PFSK-1 (cell line): ENCODE measurements around the gene MAPT.

Experiments
- FOXP2 ChIP-seq: optimal IDR thresholded peaks from 2 replicates; pipeline ENCODE3; 2011; ENCODE audit warnings: borderline replicate concordance, control low read depth, inconsistent platforms; ENCODE audit not compliant: insufficient read depth; ENCODE audit errors: extremely low read length, extremely low read depth
- POLR2AphosphoS5 ChIP-seq: IDR thresholded peaks from 2 replicates; pipeline ENCODE4 v1.6.1; 2012; ENCODE audit warnings: low read depth, mild to moderate bottlenecking, control low read depth, low read length, moderate library complexity
- SIN3A ChIP-seq: IDR thresholded peaks from 2 replicates; pipeline ENCODE4 v1.6.1; 2012; ENCODE audit warnings: mild to moderate bottlenecking, low read length, moderate library complexity, borderline replicate concordance; ENCODE audit not compliant: insufficient read depth
- TAF1 ChIP-seq: IDR thresholded peaks from 2 replicates; pipeline ENCODE4 v1.6.1; 2012; ENCODE audit warnings: low read length, control low read depth, borderline replicate concordance; ENCODE audit not compliant: insufficient read depth
- TF ChIP-seq, protein P1 (sequence below), 2 experiments: IDR thresholded peaks; 2 replicates each; pipeline versions ENCODE4 v1.6.1 to v1.8.0; 2011 to 2012; ENCODE audit warnings: low read depth in 2 of 2, low read length in 2 of 2, control low read depth in 1 of 2, inconsistent platforms in 1 of 2, mild to moderate bottlenecking in 1 of 2, moderate library complexity in 1 of 2; ENCODE audit not compliant: insufficient read depth in 1 of 2

Gene MAPT

GRCh38 chr17:46026166-46027047 lies 132.1 kb downstream of the MAPT start:
- TF ChIP-seq, protein P1, sequence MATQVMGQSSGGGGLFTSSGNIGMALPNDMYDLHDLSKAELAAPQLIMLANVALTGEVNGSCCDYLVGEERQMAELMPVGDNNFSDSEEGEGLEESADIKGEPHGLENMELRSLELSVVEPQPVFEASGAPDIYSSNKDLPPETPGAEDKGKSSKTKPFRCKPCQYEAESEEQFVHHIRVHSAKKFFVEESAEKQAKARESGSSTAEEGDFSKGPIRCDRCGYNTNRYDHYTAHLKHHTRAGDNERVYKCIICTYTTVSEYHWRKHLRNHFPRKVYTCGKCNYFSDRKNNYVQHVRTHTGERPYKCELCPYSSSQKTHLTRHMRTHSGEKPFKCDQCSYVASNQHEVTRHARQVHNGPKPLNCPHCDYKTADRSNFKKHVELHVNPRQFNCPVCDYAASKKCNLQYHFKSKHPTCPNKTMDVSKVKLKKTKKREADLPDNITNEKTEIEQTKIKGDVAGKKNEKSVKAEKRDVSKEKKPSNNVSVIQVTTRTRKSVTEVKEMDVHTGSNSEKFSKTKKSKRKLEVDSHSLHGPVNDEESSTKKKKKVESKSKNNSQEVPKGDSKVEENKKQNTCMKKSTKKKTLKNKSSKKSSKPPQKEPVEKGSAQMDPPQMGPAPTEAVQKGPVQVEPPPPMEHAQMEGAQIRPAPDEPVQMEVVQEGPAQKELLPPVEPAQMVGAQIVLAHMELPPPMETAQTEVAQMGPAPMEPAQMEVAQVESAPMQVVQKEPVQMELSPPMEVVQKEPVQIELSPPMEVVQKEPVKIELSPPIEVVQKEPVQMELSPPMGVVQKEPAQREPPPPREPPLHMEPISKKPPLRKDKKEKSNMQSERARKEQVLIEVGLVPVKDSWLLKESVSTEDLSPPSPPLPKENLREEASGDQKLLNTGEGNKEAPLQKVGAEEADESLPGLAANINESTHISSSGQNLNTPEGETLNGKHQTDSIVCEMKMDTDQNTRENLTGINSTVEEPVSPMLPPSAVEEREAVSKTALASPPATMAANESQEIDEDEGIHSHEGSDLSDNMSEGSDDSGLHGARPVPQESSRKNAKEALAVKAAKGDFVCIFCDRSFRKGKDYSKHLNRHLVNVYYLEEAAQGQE (IDR thresholded peaks at IDR 0.05; ENCODE audit: insufficient read depth in 1 of 2, low read depth in 2 of 2, low read length in 2 of 2): no peak
- TF ChIP-seq TAF1: no peak
- TF ChIP-seq SIN3A: no peak
- no peak for TF ChIP-seq POLR2AphosphoS5

DNA sequence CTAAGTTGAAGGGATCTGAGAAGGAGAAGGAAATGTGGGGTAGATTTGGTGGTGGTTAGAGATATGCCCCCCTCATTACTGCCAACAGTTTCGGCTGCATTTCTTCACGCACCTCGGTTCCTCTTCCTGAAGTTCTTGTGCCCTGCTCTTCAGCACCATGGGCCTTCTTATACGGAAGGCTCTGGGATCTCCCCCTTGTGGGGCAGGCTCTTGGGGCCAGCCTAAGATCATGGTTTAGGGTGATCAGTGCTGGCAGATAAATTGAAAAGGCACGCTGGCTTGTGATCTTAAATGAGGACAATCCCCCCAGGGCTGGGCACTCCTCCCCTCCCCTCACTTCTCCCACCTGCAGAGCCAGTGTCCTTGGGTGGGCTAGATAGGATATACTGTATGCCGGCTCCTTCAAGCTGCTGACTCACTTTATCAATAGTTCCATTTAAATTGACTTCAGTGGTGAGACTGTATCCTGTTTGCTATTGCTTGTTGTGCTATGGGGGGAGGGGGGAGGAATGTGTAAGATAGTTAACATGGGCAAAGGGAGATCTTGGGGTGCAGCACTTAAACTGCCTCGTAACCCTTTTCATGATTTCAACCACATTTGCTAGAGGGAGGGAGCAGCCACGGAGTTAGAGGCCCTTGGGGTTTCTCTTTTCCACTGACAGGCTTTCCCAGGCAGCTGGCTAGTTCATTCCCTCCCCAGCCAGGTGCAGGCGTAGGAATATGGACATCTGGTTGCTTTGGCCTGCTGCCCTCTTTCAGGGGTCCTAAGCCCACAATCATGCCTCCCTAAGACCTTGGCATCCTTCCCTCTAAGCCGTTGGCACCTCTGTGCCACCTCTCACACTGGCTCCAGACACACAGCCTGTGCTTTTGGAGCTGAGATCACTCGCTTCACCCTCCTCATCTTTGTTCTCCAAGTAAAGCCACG lies 133.0 kb downstream of the MAPT start:
- TF ChIP-seq POLR2AphosphoS5 (peak; percentile 39; the same call in 1 of the 2 replicates), SIN3A (no peak)

- TF ChIP-seq SIN3A (no peak), POLR2AphosphoS5 (no peak), FOXP2 (no peak), TAF1 (no peak)
- TF ChIP-seq, protein P1 (IDR thresholded peaks at IDR 0.05; ENCODE audit: insufficient read depth in 1 of 2, low read depth in 2 of 2, low read length in 2 of 2): no peak
These were observed 133.6 kb downstream of the MAPT start for GRCh38 chr17:46027976-46028325.

DNA sequence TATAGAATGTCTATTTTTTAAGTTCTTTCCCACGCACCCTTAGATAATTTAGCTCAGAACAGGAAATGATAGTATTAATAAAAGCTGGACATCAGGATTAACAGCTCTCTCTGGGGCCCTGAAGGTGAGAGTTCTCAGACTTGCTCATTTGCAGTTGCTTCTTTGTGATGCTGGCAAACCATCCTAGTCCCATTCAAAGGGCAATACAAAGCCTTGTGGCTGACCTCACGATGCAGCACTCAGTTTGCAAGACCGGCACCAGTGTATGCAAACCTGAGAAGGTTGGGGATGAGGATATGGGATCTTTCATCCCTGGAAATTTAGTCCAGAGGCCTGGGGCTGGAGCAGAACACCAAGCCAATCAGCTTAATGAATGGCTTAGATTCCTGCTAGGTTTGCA lies 134.0 kb downstream of the MAPT start:
- TF ChIP-seq POLR2AphosphoS5: no peak
- no peak for TF ChIP-seq TAF1
- no peak for TF ChIP-seq FOXP2

- TF ChIP-seq SIN3A (no peak), TAF1 (no peak), POLR2AphosphoS5 (no peak), FOXP2 (no peak)
- TF ChIP-seq, protein P1 (IDR thresholded peaks at IDR 0.05; ENCODE audit: insufficient read depth in 1 of 2, low read depth in 2 of 2, low read length in 2 of 2): no peak
These were observed 134.7 kb downstream of the MAPT start for GRCh38 chr17:46028981-46029565.

- no peak for TF ChIP-seq SIN3A
- TF ChIP-seq POLR2AphosphoS5: no peak
- TF ChIP-seq, protein P1 (IDR thresholded peaks at IDR 0.05; ENCODE audit: insufficient read depth in 1 of 2, low read depth in 2 of 2, low read length in 2 of 2): no peak
- TF ChIP-seq FOXP2: no peak
- TF ChIP-seq TAF1: no peak
These were observed 135.3 kb downstream of the MAPT start for GRCh38 chr17:46029627-46030026.
